ENCODE results near the gene FKBP9.
"Not testable (repeated sequence)": the region's sequence is repeated elsewhere in the genome, so short reads cannot be mapped to it uniquely, and the experiment has no call there.

The FKBP9 gene

DNA sequence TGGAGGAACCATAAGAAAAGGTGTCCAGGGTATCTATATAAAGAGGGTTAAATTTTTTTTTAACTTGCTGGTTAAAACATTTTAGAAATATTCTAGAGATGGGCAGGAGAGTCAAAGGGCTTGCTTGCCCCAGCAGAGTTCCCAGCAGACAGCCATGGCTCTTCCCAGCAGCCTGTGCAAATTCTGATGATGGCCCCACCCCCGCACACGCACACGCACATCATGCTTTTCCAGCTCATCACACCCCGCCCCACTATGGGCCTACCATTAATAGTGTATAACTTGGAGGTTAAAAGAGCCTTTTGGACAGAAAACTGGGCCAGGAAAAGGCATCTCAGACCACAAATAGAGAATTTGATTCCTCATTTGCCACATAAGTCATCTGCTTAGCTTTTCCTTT lies 48.5 kb downstream of the FKBP9 start:
- DNase-seq (ENCODE audit: low spot score) = not testable (repeated sequence)

- no peak for DNase-seq (ENCODE audit: low spot score)
Measured at GRCh38 chr7:33009734-33010133, 52.5 kb downstream of the FKBP9 start.

GRCh38 chr7:33012364-33012763 lies 55.1 kb downstream of the FKBP9 start:
- DNase-seq (ENCODE audit: low spot score) = no peak

DNA sequence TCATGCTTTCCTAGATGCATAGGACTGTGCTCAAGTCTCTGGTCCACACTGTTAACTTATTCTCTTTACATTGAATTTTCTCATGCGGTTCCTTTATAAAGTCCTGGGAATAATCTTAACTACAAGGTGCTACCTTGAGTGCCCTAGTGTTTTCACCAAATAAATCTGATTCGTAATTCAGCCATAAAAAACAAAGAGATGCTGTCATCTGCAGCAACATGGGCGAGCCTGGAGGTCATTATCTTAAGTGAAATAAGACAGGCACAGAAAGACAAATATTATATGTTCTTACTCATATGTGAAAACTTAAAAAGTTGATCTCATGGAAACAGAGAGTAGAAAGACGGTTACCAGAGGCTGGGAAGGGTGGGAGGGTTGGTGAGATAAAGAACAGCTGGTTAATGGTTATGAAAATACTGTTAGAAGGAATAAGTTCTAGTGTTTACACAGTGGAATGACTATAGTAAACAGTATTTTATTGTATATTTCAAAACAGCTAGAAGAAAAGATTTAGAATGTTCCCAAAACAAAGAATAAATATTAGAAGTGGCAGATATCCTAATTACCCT lies 67.0 kb downstream of the FKBP9 start:
- no peak for DNase-seq (ENCODE audit: low spot score)

GRCh38 chr7:33035776-33036175 lies 78.5 kb downstream of the FKBP9 start:
- DNase-seq (ENCODE audit: low spot score) = no peak

DNA sequence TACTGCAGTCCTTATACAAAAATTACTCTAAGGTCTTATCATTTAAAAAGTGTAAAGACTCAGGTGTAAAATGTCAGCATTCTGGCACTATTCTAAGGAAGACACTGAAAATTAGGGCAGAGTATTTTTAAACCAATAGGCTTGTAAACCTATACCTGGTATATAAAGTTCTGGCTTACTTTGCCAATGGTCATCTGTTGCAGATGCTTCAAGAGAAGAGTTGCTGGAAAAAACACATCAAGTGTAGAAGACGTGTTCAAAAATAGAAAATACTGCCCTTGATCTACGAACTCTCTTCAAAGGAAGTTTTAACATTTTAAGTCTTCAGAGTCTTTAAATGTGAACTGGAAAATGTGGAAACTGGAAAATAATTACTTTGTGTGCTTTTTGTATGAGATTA lies 81.4 kb downstream of the FKBP9 start:
- DNase-seq (ENCODE audit: low spot score) = no peak

- DNase-seq (ENCODE audit: low spot score) = no peak
Measured at GRCh38 chr7:33039257-33039902, 82.1 kb downstream of the FKBP9 start.

DNA sequence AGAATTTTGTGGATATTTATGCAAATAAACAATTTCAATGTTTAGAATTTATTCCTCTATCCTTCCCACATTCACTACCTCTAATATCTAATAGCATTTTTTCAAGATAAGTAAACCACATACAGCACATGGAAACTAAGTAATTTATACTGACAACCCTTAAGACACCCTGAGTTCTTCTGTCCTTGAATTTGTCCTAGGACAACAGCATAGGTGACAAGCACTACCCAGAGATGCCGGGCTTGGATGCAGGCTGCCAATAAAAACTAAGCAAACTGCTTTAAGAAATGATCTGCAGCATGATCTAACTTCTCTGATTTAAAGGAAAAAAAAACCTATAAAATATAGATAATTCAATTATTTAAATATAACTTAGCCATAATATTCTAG lies 82.7 kb downstream of the FKBP9 start:
- no peak for DNase-seq (ENCODE audit: low spot score)

DNA sequence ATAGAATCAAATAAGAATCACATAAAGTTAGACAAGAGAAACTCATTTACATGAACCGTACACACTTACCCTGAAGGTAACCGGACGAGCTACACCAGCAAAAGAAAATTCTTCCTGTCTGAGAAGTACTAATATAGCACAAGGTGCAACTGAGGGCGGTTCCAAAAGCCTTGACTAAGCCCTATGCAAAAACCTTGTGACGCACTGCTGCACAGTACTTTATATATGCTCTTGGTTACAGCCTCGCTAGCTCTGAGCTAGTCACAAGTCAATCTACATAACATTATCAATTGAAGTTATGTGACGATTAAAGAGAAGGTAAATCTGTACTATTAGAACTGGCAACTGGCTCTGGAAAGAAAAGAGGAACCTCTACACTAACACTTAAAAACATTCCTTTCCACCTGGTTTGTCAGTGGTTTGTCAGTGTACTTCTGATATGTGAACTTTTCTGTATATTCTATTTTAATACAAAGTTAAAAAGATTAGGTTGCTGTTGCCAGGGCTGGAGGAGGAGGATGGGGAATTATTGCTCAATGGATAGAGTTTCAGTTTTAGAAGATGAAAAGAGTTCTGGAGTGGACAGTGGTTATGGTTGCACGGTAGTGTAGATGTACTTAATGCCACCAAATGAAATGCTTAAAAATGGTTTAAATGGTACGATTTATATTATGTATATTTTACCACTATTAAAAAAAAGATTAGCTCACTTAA lies 83.7 kb downstream of the FKBP9 start:
- DNase-seq (ENCODE audit: low spot score) = no peak

DNA sequence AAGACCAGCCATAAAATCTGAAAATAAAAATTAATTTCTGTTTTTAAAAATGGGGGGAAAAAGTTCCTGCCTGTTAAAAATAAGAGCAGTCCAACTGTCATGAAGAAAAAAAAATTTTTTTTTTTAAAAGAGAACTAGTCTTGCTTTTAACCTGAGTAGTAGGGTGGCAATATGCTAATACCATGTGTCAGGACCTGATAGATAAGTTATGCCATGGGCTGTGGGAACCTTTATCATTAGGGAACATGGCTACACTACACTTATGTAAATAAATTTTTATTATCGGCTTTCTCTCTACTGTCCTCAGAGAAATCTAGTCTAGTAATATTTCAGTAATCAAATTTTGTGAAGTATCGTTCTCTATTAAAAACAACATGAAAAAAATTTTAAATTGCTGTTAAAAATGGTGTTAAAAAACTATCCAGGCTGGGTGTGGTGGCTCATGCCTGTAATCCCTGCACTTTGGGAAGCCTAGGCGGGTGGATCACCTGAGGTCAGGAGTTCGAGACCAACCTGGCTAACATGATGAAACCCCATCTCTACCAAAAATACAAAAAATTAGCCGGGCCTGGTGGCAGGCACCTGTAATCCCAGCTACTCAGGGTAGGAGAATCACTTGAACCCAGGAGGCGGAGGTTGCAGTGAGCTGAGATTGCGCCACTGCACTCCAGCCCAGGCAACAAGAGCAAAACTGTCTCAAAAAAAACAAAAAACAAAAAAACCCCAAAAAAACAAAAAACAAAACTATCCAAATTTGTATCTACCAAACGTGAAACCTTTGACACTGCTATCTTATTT lies 84.6 kb downstream of the FKBP9 start:
- DNase-seq (ENCODE audit: low spot score) = no peak

- DNase-seq (ENCODE audit: low spot score) = no peak
Measured at GRCh38 chr7:33043501-33044400, 86.5 kb downstream of the FKBP9 start.

GRCh38 chr7:33044401-33044718 lies 87.1 kb downstream of the FKBP9 start:
- DNase-seq (ENCODE audit: low spot score) = no peak

- no peak for DNase-seq (ENCODE audit: low spot score)
Measured at GRCh38 chr7:33044986-33045385, 87.7 kb downstream of the FKBP9 start.

- no peak for DNase-seq (ENCODE audit: low spot score)
Measured at GRCh38 chr7:33048257-33048656, 91.0 kb downstream of the FKBP9 start.

- DNase-seq (ENCODE audit: low spot score) = no peak
Measured at GRCh38 chr7:33048704-33049103, 91.5 kb downstream of the FKBP9 start.

GRCh38 chr7:33050535-33051318 lies 93.5 kb downstream of the FKBP9 start:
- no peak for DNase-seq (ENCODE audit: low spot score)

GRCh38 chr7:33053721-33054120 lies 96.5 kb downstream of the FKBP9 start:
- no peak for DNase-seq (ENCODE audit: low spot score)

DNA sequence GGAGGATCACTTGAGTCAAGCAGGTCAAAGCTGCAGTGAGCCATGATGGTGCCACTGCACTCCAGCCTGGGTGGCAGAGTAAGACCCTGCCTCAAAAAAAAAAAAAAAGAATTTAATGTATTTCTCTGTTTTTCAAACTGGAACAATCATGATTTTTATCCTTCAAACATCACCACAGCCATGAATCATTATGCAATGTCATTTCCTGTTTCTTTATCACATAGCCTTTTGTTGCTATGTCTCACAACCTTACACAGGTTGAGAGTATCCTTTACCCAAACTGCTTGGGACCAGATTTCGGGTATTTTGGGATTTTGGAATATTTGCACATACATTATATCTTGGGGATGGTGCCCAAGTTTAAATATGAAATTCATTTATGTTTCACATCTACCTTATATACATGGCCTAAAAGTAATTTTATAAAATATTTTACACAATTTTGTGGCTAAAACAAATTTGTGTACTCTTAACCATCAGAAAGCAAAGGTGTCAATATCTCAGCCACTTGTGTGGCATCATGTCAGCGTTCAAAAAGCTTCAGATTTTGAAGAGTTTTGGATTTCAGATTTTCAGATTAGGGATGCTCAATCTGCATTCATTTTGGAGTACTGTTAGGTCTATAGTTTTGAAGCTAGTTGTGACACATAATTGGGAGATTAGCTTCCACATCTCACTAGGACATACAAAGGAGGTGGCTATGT lies 97.2 kb downstream of the FKBP9 start:
- no peak for DNase-seq (ENCODE audit: low spot score)

DNA sequence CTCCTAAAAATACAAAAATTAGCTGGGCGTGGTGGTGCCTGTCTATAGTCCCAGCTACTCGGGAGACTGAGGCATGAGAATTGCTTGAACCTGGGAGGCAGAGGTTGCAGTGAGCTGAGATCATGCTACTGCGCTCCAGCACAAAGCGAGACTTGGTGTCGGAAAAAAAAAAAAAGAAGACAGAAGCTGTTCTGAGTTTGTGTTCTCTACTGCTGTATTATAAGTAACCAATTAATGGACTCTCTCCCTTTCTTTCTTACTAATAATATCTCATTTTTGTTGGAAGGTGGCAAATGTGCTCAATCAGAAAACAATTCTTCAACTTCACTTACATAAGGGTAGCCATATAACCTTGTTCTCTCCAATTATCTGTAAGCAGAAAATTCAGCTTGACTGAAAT lies 97.9 kb downstream of the FKBP9 start:
- no peak for DNase-seq (ENCODE audit: low spot score)
